Upper lobe of left lung (tissue), 6 donors: ENCODE results near the gene MAGI2. TPM values are rescaled to one million over a fixed set of nuclear protein-coding genes. Genes with fewer than 3 reads are reported as not detected.
A peak's percentile ranks its signal among the peaks of the same experiment; 100 is the strongest.

ENCODE experiments used
- ATAC-seq, 2 donors: fragments of 200-7000 bp; cut with Tn5 transposase; one replicate each; pipeline ENCODE4 v1.9.1; 2022; ENCODE audit warnings: mild to moderate bottlenecking in 2 of 2, moderate library complexity in 2 of 2; ENCODE audit not compliant: low FRiP score in 2 of 2
- DNase-seq, 2 donors: peaks; one replicate each; pipeline ENCODE4 v3.0.0-alpha.2; 2019 to 2020
- H3K27ac ChIP-seq, 4 donors: fragments of 200-600 bp; sonication (generic); one replicate each; pipeline ENCODE4 v1.5.1; 2016 to 2019
- H3K27me3 ChIP-seq, 4 donors: fragments of 200-600 bp; sonication (generic); one replicate each; pipeline ENCODE4 v1.5.1; 2017 to 2019
- H3K36me3 ChIP-seq, 4 donors: fragments of 200-600 bp; sonication (generic); one replicate each; pipeline ENCODE4 v1.5.1; 2016 to 2019
- H3K4me1 ChIP-seq, 4 donors: fragments of 200-600 bp; sonication (generic); one replicate each; pipeline ENCODE4 v1.5.1; 2018 to 2019
- H3K4me3 ChIP-seq, 4 donors: fragments of 200-600 bp; sonication (generic); one replicate each; pipeline ENCODE4 v1.5.1; 2017 to 2019; ENCODE audit warnings: mild to moderate bottlenecking in 2 of 4, moderate library complexity in 1 of 4
- H3K9me3 ChIP-seq, 4 donors: fragments of 200-600 bp; sonication (generic); one replicate each; pipeline ENCODE4 v1.5.1; 2018 to 2019
- CTCF ChIP-seq, 6 experiments: fragments of 450-650 bp in 4 of 6; fragments of 200-600 bp in 2 of 6; sonication (generic) in 2 of 6; IDR thresholded peaks; one replicate each; pipeline ENCODE4 v1.5.1; 2016 to 2019; ENCODE audit warnings: antibody characterized with exemption in 6 of 6
- EP300 ChIP-seq, 4 donors: sonication (generic); formaldehyde crosslinking; IDR thresholded peaks; one replicate each; pipeline ENCODE4 v1.5.1; 2017; ENCODE audit warnings: antibody characterized with exemption in 4 of 4, control low read depth in 2 of 4
- POLR2A ChIP-seq, 4 donors: fragments of 450-650 bp; IDR thresholded peaks; one replicate each; pipeline ENCODE4 v1.5.1; 2016 to 2017; ENCODE audit warnings: antibody characterized with exemption in 4 of 4, mild to moderate bottlenecking in 2 of 4
- POLR2AphosphoS5 ChIP-seq, 2 donors: sonication (generic); formaldehyde crosslinking; IDR thresholded peaks; one replicate each; pipeline ENCODE4 v1.5.1; 2017; ENCODE audit warnings: antibody characterized with exemption in 2 of 2
- WGBS, 2 donors: methylation state at CpG; one replicate each; pipeline ENCODE4 v1.1.5; 2017 to 2018; 5-methylcytosine and 5-hydroxymethylcytosine counted together
- total RNA-seq, 6 donors: library from RNA; depleted of rRNA in 4 of 6; stranded (reverse); fragments of >200 nt in 4 of 6; gene quantifications; one replicate each; pipeline versions ENCODE4 v1.1.0 to v1.2.1, GENCODE V29; 2016 to 2021
- donor health status: DM: no; HTN: no; CAD: no; lungs with moderate emphysema.
- donor health status: DM: no; HTN: yes; CAD: no; lungs with severe emphysema.

Gene MAGI2
- total RNA-seq, 6 donors from 2014 or later, result 7.9 to 84.9 (median 11.8) TPM

GRCh38 chr7:79293655-79294142, 159.8 kb downstream of the MAGI2 start:
- no peak overlapping the region for H3K27ac ChIP-seq
- no peaks in the 10 kb centered on the region for H3K27me3 ChIP-seq
- ATAC-seq (peak; percentile 35 to 83), DNase-seq (peak in 1 of 2 donors; percentile 76)
- TF ChIP-seq POLR2A (IDR thresholded peaks at IDR 0.05) (no peak), POLR2AphosphoS5 (IDR thresholded peaks at IDR 0.05) (no peak), CTCF (IDR thresholded peaks at IDR 0.05) (no peak), EP300 (IDR thresholded peaks at IDR 0.05) (no peak)
- H3K4me3 ChIP-seq, result no peak overlapping the region
- WGBS, 2 donors, result 57 to 74% methylated on average over 7 of the region's 7 CpGs
- no peaks in the 10 kb centered on the region for H3K9me3 ChIP-seq
- H3K4me1 ChIP-seq, result no peaks in the 10 kb centered on the region
- H3K36me3 ChIP-seq, result no peaks in the 10 kb centered on the region

- DNase-seq (no peak), ATAC-seq (no peak)
- no peak overlapping the region for H3K4me3 ChIP-seq
- H3K9me3 ChIP-seq, result no peaks in the 10 kb centered on the region
- H3K36me3 ChIP-seq, result no peaks in the 10 kb centered on the region
- no peaks in the 10 kb centered on the region for H3K4me1 ChIP-seq
- 68 to 82% methylated on average over 2 of the region's 2 CpGs for WGBS, 2 donors
- no peak overlapping the region for H3K27ac ChIP-seq
- no peaks in the 10 kb centered on the region for H3K27me3 ChIP-seq
- TF ChIP-seq POLR2AphosphoS5 (IDR thresholded peaks at IDR 0.05), result no peak
- TF ChIP-seq POLR2A (IDR thresholded peaks at IDR 0.05), result no peak
- TF ChIP-seq CTCF (IDR thresholded peaks at IDR 0.05), result no peak
- TF ChIP-seq EP300 (IDR thresholded peaks at IDR 0.05), result no peak
Measured at GRCh38 chr7:79292834-79293233, 160.6 kb downstream of the MAGI2 start.

DNA sequence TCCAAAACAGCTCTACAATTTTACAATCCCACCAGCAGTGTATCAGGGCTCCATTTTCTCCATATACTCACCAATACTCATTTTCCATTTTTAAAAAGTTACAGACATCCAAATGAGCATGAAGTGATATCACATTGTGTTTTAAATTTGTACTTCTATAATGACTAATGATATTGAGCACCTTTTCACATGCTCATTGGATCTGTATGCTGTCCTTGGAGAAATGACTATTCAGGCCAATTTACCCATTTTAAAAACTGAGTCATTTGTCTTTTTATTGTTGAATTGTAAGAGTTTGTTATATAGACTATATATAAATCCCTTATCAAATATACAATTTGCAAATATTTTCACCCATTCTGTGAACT, 162.0 kb downstream of the MAGI2 start:
- Histone ChIP-seq H3K9me3 (no peaks in the 10 kb centered on the region), H3K27ac (no peak overlapping the region), H3K4me3 (no peak overlapping the region), H3K4me1 (no peaks in the 10 kb centered on the region), H3K27me3 (no peaks in the 10 kb centered on the region), H3K36me3 (no peaks in the 10 kb centered on the region)
- ATAC-seq (no peak), DNase-seq (no peak)
- TF ChIP-seq CTCF (IDR thresholded peaks at IDR 0.05), result no peak
- TF ChIP-seq EP300 (IDR thresholded peaks at IDR 0.05), result no peak
- TF ChIP-seq POLR2AphosphoS5 (IDR thresholded peaks at IDR 0.05), result no peak
- TF ChIP-seq POLR2A (IDR thresholded peaks at IDR 0.05), result no peak

GRCh38 chr7:79290841-79291497, 162.5 kb downstream of the MAGI2 start:
- no peaks in the 10 kb centered on the region for H3K9me3 ChIP-seq
- no peak overlapping the region for H3K27ac ChIP-seq
- ATAC-seq (no peak), DNase-seq (no peak)
- no peaks in the 10 kb centered on the region for H3K27me3 ChIP-seq
- no peaks in the 10 kb centered on the region for H3K36me3 ChIP-seq
- no peaks in the 10 kb centered on the region for H3K4me1 ChIP-seq
- TF ChIP-seq CTCF (IDR thresholded peaks at IDR 0.05), result no peak
- TF ChIP-seq POLR2A (IDR thresholded peaks at IDR 0.05), result no peak
- no peak for TF ChIP-seq EP300 (IDR thresholded peaks at IDR 0.05)
- no peak overlapping the region for H3K4me3 ChIP-seq
- WGBS, 2 donors, result 79 to 81% methylated on average over 4 of the region's 4 CpGs

DNA sequence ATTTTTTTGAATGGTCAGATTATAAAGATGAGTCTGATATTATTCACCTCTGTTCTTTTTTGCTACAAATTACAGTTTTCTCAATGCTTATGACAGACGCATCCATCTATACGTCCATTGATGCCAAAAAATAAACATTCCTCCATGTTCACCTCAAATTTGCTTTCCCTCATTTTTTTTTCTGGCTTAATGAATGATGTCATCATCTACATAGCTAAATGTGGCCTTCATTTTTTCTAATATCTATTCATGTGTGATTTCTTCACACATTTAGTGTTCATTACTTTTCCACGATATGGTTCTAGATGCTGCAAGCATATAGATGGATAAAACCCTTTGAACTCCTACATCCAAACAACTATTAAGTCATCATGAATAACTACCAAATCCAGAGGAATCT, 163.1 kb downstream of the MAGI2 start:
- 93 to 94% methylated on average over 3 of the region's 3 CpGs for WGBS, 2 donors
- DNase-seq (no peak), ATAC-seq (no peak)
- Histone ChIP-seq H3K27me3 (no peaks in the 10 kb centered on the region), H3K4me3 (no peak overlapping the region), H3K36me3 (no peaks in the 10 kb centered on the region), H3K4me1 (no peaks in the 10 kb centered on the region), H3K27ac (no peak overlapping the region), H3K9me3 (no peaks in the 10 kb centered on the region)
- TF ChIP-seq CTCF (IDR thresholded peaks at IDR 0.05), result no peak
